DMS 273 treated with DMSO at 0.1 percent for 48 hours (cell line): Measurements from ENCODE around the gene BPGM.
A peak's percentile ranks its signal among the peaks of the same experiment; 100 is the strongest.
"Not testable (repeated sequence)": the region's sequence is repeated elsewhere in the genome, so short reads cannot be mapped to it uniquely, and the experiment has no call there.

Source experiments
- DNase-seq: peaks from one replicate; lab custom pipeline; 2025; lab: John Stamatoyannopoulos, UW

Gene BPGM

GRCh38 chr7:134632052-134632451 lies 14.6 kb upstream of the BPGM start:
- DNase-seq: no peak

GRCh38 chr7:134632937-134633540 lies 13.6 kb upstream of the BPGM start:
- DNase-seq: peak; percentile 25

- no peak for DNase-seq
These were observed 10.6 kb upstream of the BPGM start for GRCh38 chr7:134636008-134636449.

DNA sequence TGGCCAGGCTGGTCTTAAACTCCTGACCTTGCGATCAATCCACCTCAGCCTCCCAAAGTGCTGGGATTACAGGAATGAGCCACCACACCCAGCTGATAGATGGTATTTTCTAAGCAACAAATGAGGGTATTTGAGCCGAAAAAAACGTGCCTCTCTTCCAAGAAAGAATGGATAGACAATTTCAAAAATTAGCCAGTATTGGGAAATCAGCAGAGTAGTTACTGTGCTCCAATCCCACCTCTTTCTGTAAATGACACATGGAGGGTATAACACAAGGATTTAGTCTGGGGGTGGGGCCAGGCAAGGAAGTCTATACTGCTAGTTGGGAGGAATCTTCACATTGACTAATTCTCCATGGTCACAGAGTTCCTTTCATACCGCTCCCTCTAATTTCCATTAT lies 9.2 kb upstream of the BPGM start:
- DNase-seq: no peak

GRCh38 chr7:134637934-134638719 lies 8.5 kb upstream of the BPGM start:
- DNase-seq: no peak

DNA sequence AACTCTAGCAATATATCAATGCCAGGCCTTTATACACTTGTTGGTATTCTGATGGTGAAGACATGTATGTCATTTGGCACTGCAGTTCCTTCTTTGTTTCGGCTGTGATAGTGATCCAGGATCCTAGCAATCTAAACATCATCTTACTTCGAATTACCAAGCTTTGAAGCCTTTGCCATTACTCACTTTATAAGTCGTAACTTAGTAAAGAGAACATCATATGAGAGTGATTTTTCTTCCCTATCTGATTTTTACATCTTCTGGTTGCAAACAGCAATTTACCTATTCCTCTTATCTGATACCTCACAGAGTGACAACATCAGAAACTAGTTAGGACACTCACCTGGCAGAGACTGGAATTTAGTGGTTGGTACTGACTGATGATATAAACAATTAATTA lies 7.6 kb upstream of the BPGM start:
- no peak for DNase-seq

GRCh38 chr7:134639683-134640279 lies 6.9 kb upstream of the BPGM start:
- no peak for DNase-seq

- no peak for DNase-seq
These were observed 5.6 kb upstream of the BPGM start for GRCh38 chr7:134640842-134641715.

DNA sequence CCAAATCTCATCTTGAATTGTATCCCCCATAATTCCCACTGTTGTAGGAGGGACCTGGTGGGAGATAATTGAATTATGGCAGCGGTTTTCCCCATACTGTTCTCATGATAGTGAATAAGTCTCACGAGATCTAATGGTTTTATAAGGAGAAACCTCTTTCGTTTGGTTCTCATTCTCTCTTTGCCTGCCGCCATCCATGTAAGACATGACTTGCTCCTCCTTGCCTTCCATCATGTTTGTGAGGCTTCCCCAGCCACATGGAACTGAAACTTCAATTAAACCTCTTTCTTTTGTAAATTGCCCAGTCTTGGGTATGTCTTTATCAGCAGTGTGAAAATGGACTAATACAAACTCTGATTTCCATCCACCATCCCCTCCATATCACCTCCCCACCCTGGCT lies 4.7 kb upstream of the BPGM start:
- not testable (repeated sequence) for DNase-seq

- no peak for DNase-seq
These were observed 3.5 kb upstream of the BPGM start for GRCh38 chr7:134643131-134643530.

GRCh38 chr7:134645478-134645877 lies 1.2 kb upstream of the BPGM start:
- no peak for DNase-seq

GRCh38 chr7:134645935-134646334 lies 718 bp upstream of the BPGM start:
- DNase-seq: peak; percentile 5

- DNase-seq: no peak
These were observed 1.8 kb downstream of the BPGM start for GRCh38 chr7:134648456-134648855.

DNA sequence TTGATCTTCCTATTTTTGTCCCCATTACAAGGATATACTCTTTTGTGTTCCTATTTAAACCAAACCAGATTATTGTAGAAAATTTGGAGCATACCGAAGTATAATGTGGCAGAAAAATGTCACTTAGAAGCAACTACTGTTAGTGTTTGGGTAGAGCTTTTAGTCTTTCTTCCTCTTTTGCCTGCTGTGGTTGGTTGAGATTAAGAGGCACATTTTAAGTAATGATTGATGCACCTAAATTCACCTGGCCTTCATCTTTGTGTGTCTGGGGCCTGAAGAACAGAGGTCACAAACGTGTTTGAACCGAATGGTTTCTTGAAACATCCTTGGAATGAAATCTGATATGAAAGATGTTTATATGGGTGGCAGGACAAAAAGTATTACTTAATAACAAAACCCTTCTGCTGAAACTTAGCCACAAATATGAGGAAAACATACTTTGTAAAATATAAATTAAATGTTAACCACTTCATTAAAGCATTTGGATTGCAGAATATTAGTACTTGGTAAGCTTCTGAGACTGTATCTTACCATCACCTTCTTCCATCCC lies 2.6 kb downstream of the BPGM start:
- DNase-seq: no peak

GRCh38 chr7:134651991-134652390 lies 5.3 kb downstream of the BPGM start:
- DNase-seq: no peak

DNA sequence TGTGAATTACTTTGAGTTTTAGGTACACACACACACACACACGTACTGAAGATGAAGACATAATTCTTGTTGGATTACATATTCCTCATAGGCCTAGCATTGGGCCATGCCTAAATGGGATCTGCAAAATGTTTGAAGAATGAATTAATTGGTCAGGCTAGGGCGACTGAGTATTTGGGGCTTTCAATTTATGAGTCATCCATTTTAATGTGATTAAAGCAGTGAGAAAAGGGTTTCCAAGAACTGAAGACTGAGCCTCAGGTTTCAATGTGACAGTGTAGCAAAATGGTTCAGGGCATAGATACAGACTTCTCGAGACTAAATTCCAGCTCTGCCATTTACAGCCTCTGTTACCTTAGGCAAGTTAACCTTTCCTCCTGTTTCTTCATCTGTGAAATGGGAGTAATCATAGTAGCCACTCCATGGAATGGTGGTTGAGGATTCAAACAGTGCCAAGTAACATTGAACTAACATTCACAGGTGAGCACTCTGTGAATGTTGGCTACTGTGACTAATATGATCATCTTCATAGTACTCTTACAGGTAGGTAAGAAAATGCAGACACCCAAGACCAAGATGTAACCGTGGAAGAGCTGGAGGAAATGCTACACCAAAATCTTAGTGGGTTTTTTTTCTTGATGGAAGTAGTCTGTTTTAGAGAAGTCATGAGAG lies 7.6 kb downstream of the BPGM start:
- DNase-seq: no peak

GRCh38 chr7:134657526-134657925 lies 10.9 kb downstream of the BPGM start:
- no peak for DNase-seq

- no peak for DNase-seq
These were observed 13.7 kb downstream of the BPGM start for GRCh38 chr7:134660242-134660785.

DNA sequence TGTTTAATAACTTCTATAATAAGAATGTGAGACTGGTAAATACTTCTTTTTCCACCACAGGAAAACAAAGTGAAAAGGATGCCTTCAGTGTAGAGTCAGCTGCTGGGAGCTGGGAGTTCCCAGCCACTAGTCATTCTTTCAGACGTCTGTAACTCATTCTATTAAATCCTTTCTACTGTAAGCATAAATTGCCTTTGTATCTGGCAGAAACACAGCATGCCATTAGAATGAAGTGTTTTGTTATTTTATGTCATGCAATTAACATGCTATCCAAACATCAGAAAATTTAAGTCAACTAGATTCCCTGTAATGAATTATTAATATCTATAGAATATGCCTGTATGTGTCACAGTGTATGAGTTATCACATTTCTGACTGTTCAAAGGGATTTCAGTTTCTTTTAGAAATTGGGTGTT lies 14.3 kb downstream of the BPGM start:
- DNase-seq: no peak

- no peak for DNase-seq
These were observed 15.7 kb downstream of the BPGM start for GRCh38 chr7:134662166-134662870.

- no peak for DNase-seq
These were observed 16.2 kb downstream of the BPGM start for GRCh38 chr7:134662871-134663205.
